Measurements from ENCODE around the gene CREB5. TPM values are rescaled to one million over a fixed set of nuclear protein-coding genes. Genes with fewer than 3 reads are reported as not detected.

The CREB5 gene
- total and polyA plus RNA-seq, 7 donors, result 0.80 to 42.1 (median 4.6) TPM

- WGBS, 2 donors, result 60 to 69% methylated on average over 7 of the region's 7 CpGs
- H3K4me3 ChIP-seq, result no peak overlapping the region
Measured at GRCh38 chr7:28371846-28372245, 40.5 kb upstream of the CREB5 start.

GRCh38 chr7:28373990-28374389, 38.3 kb upstream of the CREB5 start:
- DNase-seq, result no peak
- TF ChIP-seq POLR2AphosphoS5 (IDR thresholded peaks at IDR 0.05) (no peak), POLR2A (IDR thresholded peaks at IDR 0.05) (no peak), CTCF (IDR thresholded peaks at IDR 0.05) (no peak), EP300 (IDR thresholded peaks at IDR 0.05) (no peak)
- no peaks in the 10 kb centered on the region for H3K27me3 ChIP-seq
- no peaks in the 10 kb centered on the region for H3K36me3 ChIP-seq
- no peak overlapping the region for H3K27ac ChIP-seq
- intact Hi-C loops (cut with DNase I), result no loop called here
- WGBS, 2 donors, result 81 to 88% methylated on average over 3 of the region's 3 CpGs
- H3K4me1 ChIP-seq, result no peaks in the 10 kb centered on the region
- no peak overlapping the region for H3K4me3 ChIP-seq
- no peaks in the 10 kb centered on the region for H3K9me3 ChIP-seq

More at GRCh38 chr7:28371846-28372245, 40.5 kb upstream of the CREB5 start:
- intact Hi-C loops (cut with DNase I), result no loop called here
- Histone ChIP-seq H3K4me1 (no peaks in the 10 kb centered on the region), H3K36me3 (no peaks in the 10 kb centered on the region), H3K27me3 (no peaks in the 10 kb centered on the region), H3K9me3 (no peaks in the 10 kb centered on the region), H3K27ac (no peak overlapping the region)
- TF ChIP-seq POLR2A (IDR thresholded peaks at IDR 0.05), result no peak
- TF ChIP-seq CTCF (IDR thresholded peaks at IDR 0.05), result no peak
- TF ChIP-seq POLR2AphosphoS5 (IDR thresholded peaks at IDR 0.05), result no peak
- no peak for TF ChIP-seq EP300 (IDR thresholded peaks at IDR 0.05)
- no peak for DNase-seq

- Histone ChIP-seq H3K4me1 (no peaks in the 10 kb centered on the region), H3K36me3 (no peaks in the 10 kb centered on the region), H3K9me3 (no peaks in the 10 kb centered on the region), H3K27ac (no peak overlapping the region), H3K27me3 (no peaks in the 10 kb centered on the region), H3K4me3 (no peak overlapping the region)
- DNase-seq, result no peak
- TF ChIP-seq POLR2A (IDR thresholded peaks at IDR 0.05) (no peak), EP300 (IDR thresholded peaks at IDR 0.05) (no peak), POLR2AphosphoS5 (IDR thresholded peaks at IDR 0.05) (no peak), CTCF (IDR thresholded peaks at IDR 0.05) (no peak)
- intact Hi-C loops (cut with DNase I), result no loop called here
- 41 to 76% methylated on average over 1 of the region's 1 CpG for WGBS, 2 donors
Measured at GRCh38 chr7:28375729-28376128, 36.6 kb upstream of the CREB5 start.

GRCh38 chr7:28376634-28377033, 35.7 kb upstream of the CREB5 start:
- intact Hi-C loops (cut with DNase I), result no loop called here
- no peak overlapping the region for H3K4me3 ChIP-seq
- WGBS, 2 donors, result 90 to 93% methylated on average over 2 of the region's 2 CpGs
- H3K36me3 ChIP-seq, result no peaks in the 10 kb centered on the region
- H3K27me3 ChIP-seq, result no peaks in the 10 kb centered on the region
- DNase-seq, result no peak
- no peak overlapping the region for H3K27ac ChIP-seq
- peaks cover 0 to 4% (median 0%) of the 10 kb centered on the region in 4 donors for H3K4me1 ChIP-seq
- TF ChIP-seq CTCF (IDR thresholded peaks at IDR 0.05) (no peak), POLR2AphosphoS5 (IDR thresholded peaks at IDR 0.05) (no peak), POLR2A (IDR thresholded peaks at IDR 0.05) (no peak), EP300 (IDR thresholded peaks at IDR 0.05) (no peak)
- H3K9me3 ChIP-seq, result no peaks in the 10 kb centered on the region

GRCh38 chr7:28378574-28379149, 33.7 kb upstream of the CREB5 start:
- Histone ChIP-seq H3K27me3 (no peaks in the 10 kb centered on the region), H3K27ac (no peak overlapping the region), H3K36me3 (no peaks in the 10 kb centered on the region), H3K9me3 (no peaks in the 10 kb centered on the region), H3K4me1 (peaks cover 0 to 9% (median 0%) of the 10 kb centered on the region in 4 donors), H3K4me3 (no peak overlapping the region)
- intact Hi-C loops (cut with DNase I), result no loop called here
- no peak for DNase-seq
- WGBS, 2 donors, result 83 to 88% methylated on average over 3 of the region's 3 CpGs
- TF ChIP-seq POLR2AphosphoS5 (IDR thresholded peaks at IDR 0.05), result no peak
- no peak for TF ChIP-seq CTCF (IDR thresholded peaks at IDR 0.05)
- no peak for TF ChIP-seq EP300 (IDR thresholded peaks at IDR 0.05)
- no peak for TF ChIP-seq POLR2A (IDR thresholded peaks at IDR 0.05)
